ENCODE measurements around the gene FAXDC2. TPM values are rescaled to one million over a fixed set of nuclear protein-coding genes. Genes with fewer than 3 reads are reported as not detected.

FAXDC2 gene
- total RNA-seq, 1 donor: 17.4 TPM

- DNase-seq (ENCODE audit: low read depth): no peak
These were observed 45.5 kb upstream of the FAXDC2 start for GRCh38 chr5:154895606-154896561.

GRCh38 chr5:154893381-154893780 is 43.0 kb upstream of the FAXDC2 start:
- H3K4me3 ChIP-seq (ENCODE audit: low read depth, low read length): no peak overlapping the region
- TF ChIP-seq CTCF (IDR thresholded peaks at IDR 0.05; ENCODE audit: insufficient read depth, low read length): no peak
- no peak for DNase-seq (ENCODE audit: low read depth)

More at GRCh38 chr5:154895606-154896561, 45.5 kb upstream of the FAXDC2 start:
- TF ChIP-seq CTCF (IDR thresholded peaks at IDR 0.05; ENCODE audit: insufficient read depth, low read length): no peak
- no peak overlapping the region for H3K4me3 ChIP-seq (ENCODE audit: low read depth, low read length)

- no peak for DNase-seq (ENCODE audit: low read depth)
- H3K4me3 ChIP-seq (ENCODE audit: low read depth, low read length): no peak overlapping the region
- no peak for TF ChIP-seq CTCF (IDR thresholded peaks at IDR 0.05; ENCODE audit: insufficient read depth, low read length)
These were observed 42.0 kb upstream of the FAXDC2 start for GRCh38 chr5:154892369-154892771.

GRCh38 chr5:154885439-154885838 is 35.0 kb upstream of the FAXDC2 start:
- TF ChIP-seq CTCF (IDR thresholded peaks at IDR 0.05; ENCODE audit: insufficient read depth, low read length): no peak
- H3K4me3 ChIP-seq (ENCODE audit: low read depth, low read length): no peak overlapping the region
- DNase-seq (ENCODE audit: low read depth): no peak

GRCh38 chr5:154884424-154884823 is 34.0 kb upstream of the FAXDC2 start:
- no peak overlapping the region for H3K4me3 ChIP-seq (ENCODE audit: low read depth, low read length)
- TF ChIP-seq CTCF (IDR thresholded peaks at IDR 0.05; ENCODE audit: insufficient read depth, low read length): no peak
- no peak for DNase-seq (ENCODE audit: low read depth)

- TF ChIP-seq CTCF (IDR thresholded peaks at IDR 0.05; ENCODE audit: insufficient read depth, low read length): no peak
- DNase-seq (ENCODE audit: low read depth): no peak
These were observed 31.6 kb upstream of the FAXDC2 start for GRCh38 chr5:154881986-154882385.

More at GRCh38 chr5:154881986-154882385, 31.6 kb upstream of the FAXDC2 start:
- no peak overlapping the region for H3K4me3 ChIP-seq (ENCODE audit: low read depth, low read length)
